Fibroblast of the aortic adventitia (primary cell): ENCODE results near the gene PARD3B. TPM values are rescaled to one million over a fixed set of nuclear protein-coding genes. Genes with fewer than 3 reads are reported as not detected.

Experiments
- DNase-seq: peaks from one replicate; pipeline ENCODE4 v3.0.0-alpha.2; 2010; ENCODE audit warnings: low read depth
- H3K4me3 ChIP-seq: 2 replicates; pipeline ENCODE4 v1.5.1; 2011; ENCODE audit warnings: low read depth, mild to moderate bottlenecking, control low read depth, low read length, moderate library complexity
- total RNA-seq: library from RNA; depleted of rRNA; stranded (reverse); fragments of >200 nt; gene quantifications from 2 replicates; pipeline ENCODE4 v1.2.3, GENCODE V29; 2012; ENCODE audit warnings: low replicate concordance
- TF ChIP-seq, protein P1 (sequence below): IDR thresholded peaks from 2 replicates; pipeline ENCODE4 v1.5.1; 2011; ENCODE audit warnings: mild to moderate bottlenecking, low read length, control low read depth, inconsistent platforms; ENCODE audit not compliant: insufficient read depth

Gene PARD3B
- total RNA-seq, 1 donor = 15.9 TPM

DNA sequence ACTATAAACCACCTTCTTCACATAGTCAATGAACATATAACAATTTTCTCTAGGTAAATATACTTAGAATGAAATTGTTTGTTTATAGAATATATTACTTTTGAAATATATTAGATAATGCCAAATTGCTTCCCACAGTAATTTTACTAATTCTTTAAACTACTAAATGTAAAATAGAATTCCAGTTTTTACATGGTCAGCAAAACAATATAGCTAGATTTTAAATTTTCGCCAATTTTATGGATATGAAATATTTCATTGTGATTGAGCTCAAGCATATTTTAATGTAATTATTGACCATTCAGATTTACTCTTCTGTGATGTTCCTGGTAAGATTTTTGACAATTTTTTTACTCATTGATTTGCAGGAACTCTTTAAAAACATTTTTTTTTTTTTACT lies 444.6 kb downstream of the PARD3B start:
- TF ChIP-seq, protein P1, sequence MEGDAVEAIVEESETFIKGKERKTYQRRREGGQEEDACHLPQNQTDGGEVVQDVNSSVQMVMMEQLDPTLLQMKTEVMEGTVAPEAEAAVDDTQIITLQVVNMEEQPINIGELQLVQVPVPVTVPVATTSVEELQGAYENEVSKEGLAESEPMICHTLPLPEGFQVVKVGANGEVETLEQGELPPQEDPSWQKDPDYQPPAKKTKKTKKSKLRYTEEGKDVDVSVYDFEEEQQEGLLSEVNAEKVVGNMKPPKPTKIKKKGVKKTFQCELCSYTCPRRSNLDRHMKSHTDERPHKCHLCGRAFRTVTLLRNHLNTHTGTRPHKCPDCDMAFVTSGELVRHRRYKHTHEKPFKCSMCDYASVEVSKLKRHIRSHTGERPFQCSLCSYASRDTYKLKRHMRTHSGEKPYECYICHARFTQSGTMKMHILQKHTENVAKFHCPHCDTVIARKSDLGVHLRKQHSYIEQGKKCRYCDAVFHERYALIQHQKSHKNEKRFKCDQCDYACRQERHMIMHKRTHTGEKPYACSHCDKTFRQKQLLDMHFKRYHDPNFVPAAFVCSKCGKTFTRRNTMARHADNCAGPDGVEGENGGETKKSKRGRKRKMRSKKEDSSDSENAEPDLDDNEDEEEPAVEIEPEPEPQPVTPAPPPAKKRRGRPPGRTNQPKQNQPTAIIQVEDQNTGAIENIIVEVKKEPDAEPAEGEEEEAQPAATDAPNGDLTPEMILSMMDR = no peak
- DNase-seq = no peak

GRCh38 chr2:205001300-205001966 lies 456.2 kb downstream of the PARD3B start:
- TF ChIP-seq, protein P1 = no peak
- DNase-seq = no peak
- no peak overlapping the region for H3K4me3 ChIP-seq

More for the DNA sequence above, 444.6 kb downstream of the PARD3B start:
- no peak overlapping the region for H3K4me3 ChIP-seq

DNA sequence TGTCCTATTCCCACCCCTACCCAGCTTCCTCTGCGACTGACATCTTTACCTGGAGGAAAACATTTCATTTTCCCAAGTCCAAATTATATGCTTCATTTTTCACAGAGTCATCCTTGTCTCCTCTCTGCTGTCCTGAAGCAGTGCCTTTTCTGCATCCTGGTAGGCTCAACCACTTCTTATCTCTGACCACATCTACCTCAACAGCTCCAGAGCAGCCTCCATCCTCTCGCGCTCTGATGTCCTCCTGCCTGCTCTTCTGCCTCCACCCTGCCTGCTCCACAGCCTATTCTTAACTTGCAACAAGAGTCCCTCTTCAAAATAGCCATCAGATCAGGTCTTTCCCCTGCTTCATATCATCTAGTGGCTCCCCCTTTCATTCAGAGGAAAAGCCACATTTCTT lies 457.1 kb downstream of the PARD3B start:
- TF ChIP-seq, protein P1 = no peak
- H3K4me3 ChIP-seq = no peak overlapping the region
- no peak for DNase-seq

DNA sequence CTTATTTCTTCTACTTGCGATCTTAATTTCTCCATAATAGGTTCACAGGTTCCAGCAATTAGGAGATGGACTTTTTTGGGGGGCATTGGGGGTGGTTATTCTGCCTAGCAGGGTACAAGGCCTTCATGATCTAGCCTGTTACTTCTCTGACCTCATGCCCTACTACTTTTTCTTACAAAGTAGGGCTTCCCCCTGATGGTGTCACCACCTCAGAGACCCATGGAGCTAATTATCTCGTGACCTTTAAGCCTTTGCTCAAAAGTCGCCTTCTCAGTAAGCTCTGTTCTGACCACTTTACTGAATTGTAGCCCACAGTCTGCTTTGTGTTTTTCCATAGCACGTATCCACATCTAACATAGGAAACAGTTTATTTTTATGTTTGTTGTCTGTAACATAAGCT lies 458.0 kb downstream of the PARD3B start:
- TF ChIP-seq, protein P1 = no peak
- H3K4me3 ChIP-seq = no peak overlapping the region
- DNase-seq = no peak

- H3K4me3 ChIP-seq = no peak overlapping the region
- no peak for DNase-seq
- TF ChIP-seq, protein P1 = no peak
Observed at GRCh38 chr2:205010196-205010595, 464.9 kb downstream of the PARD3B start.

- TF ChIP-seq, protein P1 = no peak
- H3K4me3 ChIP-seq = no peak overlapping the region
- no peak for DNase-seq
Observed at GRCh38 chr2:205011031-205011430, 465.8 kb downstream of the PARD3B start.

DNA sequence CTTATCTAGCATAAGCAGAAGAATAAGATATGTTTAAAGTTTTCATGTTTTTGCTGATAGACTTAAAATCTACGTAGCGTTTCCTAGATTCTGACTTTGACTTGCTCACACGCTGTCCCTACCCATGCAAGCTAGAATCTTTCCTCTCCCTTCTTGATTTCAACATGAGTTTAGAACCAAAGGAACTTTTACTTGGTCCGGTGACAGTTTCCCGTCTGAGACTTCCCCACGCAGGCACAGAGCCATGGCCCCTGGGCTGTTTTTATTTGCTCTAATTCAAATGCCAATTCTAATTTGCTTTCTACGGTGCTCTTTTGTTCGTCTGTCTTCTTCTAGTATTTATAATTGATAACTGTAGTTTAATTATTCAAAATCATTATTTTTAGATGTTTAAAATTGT lies 467.7 kb downstream of the PARD3B start:
- no peak overlapping the region for H3K4me3 ChIP-seq
- DNase-seq = no peak
- TF ChIP-seq, protein P1 = no peak
